Ovary (tissue), 9 donors: ENCODE data around the gene B3GALT5. TPM values are rescaled to one million over a fixed set of nuclear protein-coding genes. Genes with fewer than 3 reads are reported as not detected.

ENCODE experiments used
- DNase-seq, 5 donors: peaks; one replicate each; pipeline ENCODE4 v3.0.0-alpha.2; 2019 to 2020
- H3K27ac ChIP-seq, 2 donors: fragments of 200-600 bp; one replicate each; pipeline versions ENCODE4 v1.5.1 to v1.8.0; 2019 to 2022
- H3K27me3 ChIP-seq: fragments of 200-600 bp; one replicate; pipeline ENCODE4 v1.8.0; 2022
- H3K36me3 ChIP-seq: fragments of 200-600 bp; sonication (generic); one replicate; pipeline ENCODE4 v1.5.1; 2019
- H3K4me1 ChIP-seq: one replicate; pipeline ENCODE4 v1.8.1; 2013; ENCODE audit warnings: mild to moderate bottlenecking, moderate library complexity; ENCODE audit not compliant: insufficient read depth
- H3K4me3 ChIP-seq: fragments of 200-600 bp; sonication (generic); one replicate; pipeline ENCODE4 v1.5.1; 2017
- H3K9me3 ChIP-seq, 2 donors: fragments of 200-600 bp in 1 of 2; sonication (generic) in 1 of 2; one replicate each; pipeline versions ENCODE4 v1.5.1 to v1.8.1; 2013 to 2019; ENCODE audit warnings: mild to moderate bottlenecking in 1 of 2, moderate library complexity in 1 of 2
- EP300 ChIP-seq: sonication (generic); formaldehyde crosslinking; IDR thresholded peaks from one replicate; pipeline ENCODE4 v1.6.1; 2017; ENCODE audit warnings: antibody characterized with exemption
- POLR2A ChIP-seq: fragments of 450-650 bp; IDR thresholded peaks from one replicate; pipeline ENCODE4 v1.6.1; 2017; ENCODE audit warnings: antibody characterized with exemption, mild to moderate bottlenecking, moderate library complexity
- WGBS, 3 donors: extraction: QIAGEN DNeasy Blood & Tissue Kit in 1 of 3; methylation state at CpG; one replicate each; pipeline versions ENCODE4 v1.1.5 to v1.1.7; 2013 to 2017; 5-methylcytosine and 5-hydroxymethylcytosine counted together
- intact Hi-C, 4 donors: fragments of 100-400 bp; cut with DNase I; formaldehyde crosslinking; loops; one replicate each; pipeline versions ENCODE4 v1.11.0 to v1.15.1; 2022 to 2023
- polyA plus RNA-seq, 2 donors: library from polyadenylated mRNA; stranded (reverse); fragments of 200-250 nt in 1 of 2; fragments of 350-450 nt in 1 of 2; fragmentation: Illumina TruSeq in 1 of 2; extraction: RNeasy Lipid Tissue Mini Kit (QIAGEN cat#74804) in 1 of 2; gene quantifications; one replicate each; pipeline ENCODE4 v1.2.3, GENCODE V29; 2013 to 2014
- total RNA-seq, 7 donors: library from RNA; depleted of rRNA in 2 of 7; stranded (reverse); fragments of >200 nt in 2 of 7; fragmentation: NEBNext Ultra II Directional in 3 of 7; extraction: Animal tissue kit (Norgen Biotek cat#: 25700) in 3 of 7; gene quantifications; one replicate each; pipeline versions ENCODE4 v1.1.0 to v1.2.4, GENCODE V29; 2016 to 2023
- TF ChIP-seq, protein P1 (sequence below), 3 donors: fragments of 450-650 bp in 2 of 3; fragments of 200-600 bp in 1 of 3; IDR thresholded peaks; one replicate each; pipeline versions ENCODE4 v1.5.1 to v1.8.0; 2016 to 2022; ENCODE audit warnings: antibody characterized with exemption in 3 of 3, mild to moderate bottlenecking in 1 of 3
- donor health status: DM: no; HTN: no; CAD: no; lungs with moderate emphysema.
- donor health status: DM: no; HTN: no; CAD: no.
- donor health status: Bipolar disorder and iron deficiency.
- donor health status: DM: yes; HTN: yes; CAD: no.
- donor health status: DM: no; HTN: no; CAD: no.
- donor health status: DM: yes; HTN: yes; CAD: no.

B3GALT5 gene
- total and polyA plus RNA-seq, 9 donors, result 0.12 to 1.8 (median 0.62) TPM

GRCh38 chr21:39668369-39668768, 55.6 kb downstream of the B3GALT5 start:
- Histone ChIP-seq H3K27ac (no peak overlapping the region), H3K4me1 (no peaks in the 10 kb centered on the region), H3K27me3 (no peaks in the 10 kb centered on the region), H3K36me3 (no peaks in the 10 kb centered on the region), H3K9me3 (no peaks in the 10 kb centered on the region), H3K4me3 (no peak overlapping the region)
- DNase-seq, result no peak
- 88 to 92% (median 92%) methylated on average over 9 of the region's 9 CpGs for WGBS, 3 donors
- TF ChIP-seq EP300 (no peak), POLR2A (no peak)
- TF ChIP-seq, protein P1, sequence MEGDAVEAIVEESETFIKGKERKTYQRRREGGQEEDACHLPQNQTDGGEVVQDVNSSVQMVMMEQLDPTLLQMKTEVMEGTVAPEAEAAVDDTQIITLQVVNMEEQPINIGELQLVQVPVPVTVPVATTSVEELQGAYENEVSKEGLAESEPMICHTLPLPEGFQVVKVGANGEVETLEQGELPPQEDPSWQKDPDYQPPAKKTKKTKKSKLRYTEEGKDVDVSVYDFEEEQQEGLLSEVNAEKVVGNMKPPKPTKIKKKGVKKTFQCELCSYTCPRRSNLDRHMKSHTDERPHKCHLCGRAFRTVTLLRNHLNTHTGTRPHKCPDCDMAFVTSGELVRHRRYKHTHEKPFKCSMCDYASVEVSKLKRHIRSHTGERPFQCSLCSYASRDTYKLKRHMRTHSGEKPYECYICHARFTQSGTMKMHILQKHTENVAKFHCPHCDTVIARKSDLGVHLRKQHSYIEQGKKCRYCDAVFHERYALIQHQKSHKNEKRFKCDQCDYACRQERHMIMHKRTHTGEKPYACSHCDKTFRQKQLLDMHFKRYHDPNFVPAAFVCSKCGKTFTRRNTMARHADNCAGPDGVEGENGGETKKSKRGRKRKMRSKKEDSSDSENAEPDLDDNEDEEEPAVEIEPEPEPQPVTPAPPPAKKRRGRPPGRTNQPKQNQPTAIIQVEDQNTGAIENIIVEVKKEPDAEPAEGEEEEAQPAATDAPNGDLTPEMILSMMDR (IDR thresholded peaks at IDR 0.05), result no peak
- intact Hi-C loops, result loop anchor here in 1 of 4 donors (10.0 kb wide), 1 partner anchor 64 kb away; no protein-coding TSS in a partner anchor

GRCh38 chr21:39669485-39669884, 56.7 kb downstream of the B3GALT5 start:
- TF ChIP-seq, protein P1 (IDR thresholded peaks at IDR 0.05), result no peak
- no peak for TF ChIP-seq POLR2A
- Histone ChIP-seq H3K4me1 (no peaks in the 10 kb centered on the region), H3K36me3 (no peaks in the 10 kb centered on the region), H3K9me3 (no peaks in the 10 kb centered on the region), H3K27ac (no peak overlapping the region), H3K4me3 (no peak overlapping the region), H3K27me3 (no peaks in the 10 kb centered on the region)
- DNase-seq, result no peak
- intact Hi-C loops, result loop anchor here in 1 of 4 donors (10.0 kb wide), 1 partner anchor 65 kb away; no protein-coding TSS in a partner anchor
- 88 to 94% (median 89%) methylated on average over 9 of the region's 9 CpGs for WGBS, 3 donors

GRCh38 chr21:39669976-39670661, 57.4 kb downstream of the B3GALT5 start:
- H3K36me3 ChIP-seq, result no peaks in the 10 kb centered on the region
- H3K9me3 ChIP-seq, result no peaks in the 10 kb centered on the region
- WGBS, 3 donors, result 74 to 81% (median 76%) methylated on average over 8 of the region's 8 CpGs
- H3K27me3 ChIP-seq, result no peaks in the 10 kb centered on the region
- no peak for DNase-seq
- no peak overlapping the region for H3K27ac ChIP-seq
- intact Hi-C loops, result loop anchor here in 1 of 4 donors (10.0 kb wide), 1 partner anchor 65 kb away; no protein-coding TSS in a partner anchor
- TF ChIP-seq, protein P1 (IDR thresholded peaks at IDR 0.05), result no peak
- TF ChIP-seq POLR2A, result no peak
- TF ChIP-seq EP300, result no peak
- H3K4me1 ChIP-seq, result no peaks in the 10 kb centered on the region
- H3K4me3 ChIP-seq, result no peak overlapping the region

DNA sequence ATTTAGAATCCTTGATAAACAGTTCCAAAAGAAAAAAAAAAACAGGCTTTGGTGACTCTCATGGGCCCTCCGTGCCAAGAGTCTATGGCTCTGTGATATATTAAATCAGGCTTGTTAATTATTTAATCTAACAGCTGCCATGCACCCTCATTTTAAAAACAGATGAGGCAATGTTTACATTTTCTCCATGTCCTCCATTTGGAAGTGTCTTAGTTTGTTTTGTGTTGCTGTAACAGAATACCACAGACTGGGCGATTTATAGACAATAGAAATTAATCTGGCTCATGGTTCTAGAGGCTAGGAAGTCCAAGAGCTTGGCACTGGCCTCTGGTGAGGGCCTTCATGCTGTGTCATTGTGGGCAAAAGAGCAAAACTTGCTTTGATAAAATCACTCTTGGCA, 58.0 kb downstream of the B3GALT5 start:
- intact Hi-C loops, result no loop called here
- no peaks in the 10 kb centered on the region for H3K27me3 ChIP-seq
- 52 to 81% (median 67%) methylated on average over 2 of the region's 2 CpGs for WGBS, 3 donors
- peaks cover 0 to 2% of the 10 kb centered on the region in 2 donors for H3K9me3 ChIP-seq
- H3K27ac ChIP-seq, result no peak overlapping the region
- TF ChIP-seq POLR2A (no peak), EP300 (no peak)
- TF ChIP-seq, protein P1 (IDR thresholded peaks at IDR 0.05), result no peak
- no peaks in the 10 kb centered on the region for H3K4me1 ChIP-seq
- no peak overlapping the region for H3K4me3 ChIP-seq
- H3K36me3 ChIP-seq, result no peaks in the 10 kb centered on the region
- DNase-seq, result no peak
